Measurements from ENCODE around the gene DNAJC30.

The DNAJC30 gene

DNA sequence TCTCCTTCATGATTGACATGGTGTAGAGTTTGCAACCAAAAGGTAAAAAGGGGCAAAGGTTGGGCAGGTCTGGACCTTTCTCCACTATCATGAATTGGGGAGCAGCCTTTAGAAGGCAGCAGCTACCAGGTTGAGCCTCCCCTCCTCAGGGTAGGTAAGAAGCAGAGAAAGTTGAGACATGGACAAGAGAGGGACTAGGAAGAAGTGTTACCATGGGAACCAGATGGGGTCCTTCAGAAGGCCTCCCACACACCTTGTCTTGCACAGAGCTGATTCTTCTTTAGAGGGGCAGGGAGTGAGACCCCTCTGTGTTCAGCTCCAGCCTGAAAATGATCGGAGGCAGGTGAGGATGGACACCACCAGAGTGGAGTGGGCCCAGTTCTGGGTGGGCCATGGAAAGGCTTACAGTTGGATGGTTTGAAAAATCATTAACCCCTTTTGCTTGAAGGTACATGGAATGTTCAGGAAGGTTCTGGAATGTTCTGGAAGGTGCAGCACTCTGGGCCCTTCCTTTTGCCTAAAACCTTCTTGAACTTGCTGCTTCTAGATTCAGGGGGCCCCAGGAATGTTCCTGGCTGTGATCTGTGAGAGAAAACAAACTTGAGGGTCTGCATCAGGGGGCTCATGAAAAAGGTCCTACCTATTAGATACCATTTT, 8.7 kb downstream of the DNAJC30 start:
- Histone ChIP-seq H3K4me3 (ENCODE audit: low read length) (no peak overlapping the region), H3K4me2 (ENCODE audit: low read length) (no peak overlapping the region), H4K20me1 (ENCODE audit: insufficient read depth, low read length) (no peaks in the 10 kb centered on the region), H3K27me3 (ENCODE audit: low read depth, low read length) (no peaks in the 10 kb centered on the region), H3K27ac (ENCODE audit: low read length) (no peak overlapping the region), H3K9ac (ENCODE audit: low read length) (no peak overlapping the region), H3K9me3 (ENCODE audit: insufficient read depth, low read length) (no peaks in the 10 kb centered on the region), H3K4me1 (ENCODE audit: low read length) (no peaks in the 10 kb centered on the region), H3K79me2 (ENCODE audit: low read length) (peaks cover 10% of the 10 kb centered on the region; the same call in 1 of the 2 replicates), H2AFZ (ENCODE audit: low read depth, low read length) (no peak overlapping the region), H3K36me3 (replicated peaks; ENCODE audit: low read depth, low read length) (peaks cover 5% of the 10 kb centered on the region)
- no peak for TF ChIP-seq EZH2phosphoT487 (IDR thresholded peaks at IDR 0.05; ENCODE audit: low read depth)
- TF ChIP-seq, protein P1, sequence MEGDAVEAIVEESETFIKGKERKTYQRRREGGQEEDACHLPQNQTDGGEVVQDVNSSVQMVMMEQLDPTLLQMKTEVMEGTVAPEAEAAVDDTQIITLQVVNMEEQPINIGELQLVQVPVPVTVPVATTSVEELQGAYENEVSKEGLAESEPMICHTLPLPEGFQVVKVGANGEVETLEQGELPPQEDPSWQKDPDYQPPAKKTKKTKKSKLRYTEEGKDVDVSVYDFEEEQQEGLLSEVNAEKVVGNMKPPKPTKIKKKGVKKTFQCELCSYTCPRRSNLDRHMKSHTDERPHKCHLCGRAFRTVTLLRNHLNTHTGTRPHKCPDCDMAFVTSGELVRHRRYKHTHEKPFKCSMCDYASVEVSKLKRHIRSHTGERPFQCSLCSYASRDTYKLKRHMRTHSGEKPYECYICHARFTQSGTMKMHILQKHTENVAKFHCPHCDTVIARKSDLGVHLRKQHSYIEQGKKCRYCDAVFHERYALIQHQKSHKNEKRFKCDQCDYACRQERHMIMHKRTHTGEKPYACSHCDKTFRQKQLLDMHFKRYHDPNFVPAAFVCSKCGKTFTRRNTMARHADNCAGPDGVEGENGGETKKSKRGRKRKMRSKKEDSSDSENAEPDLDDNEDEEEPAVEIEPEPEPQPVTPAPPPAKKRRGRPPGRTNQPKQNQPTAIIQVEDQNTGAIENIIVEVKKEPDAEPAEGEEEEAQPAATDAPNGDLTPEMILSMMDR (IDR thresholded peaks at IDR 0.05; ENCODE audit: low read depth, low read length) = no peak

DNA sequence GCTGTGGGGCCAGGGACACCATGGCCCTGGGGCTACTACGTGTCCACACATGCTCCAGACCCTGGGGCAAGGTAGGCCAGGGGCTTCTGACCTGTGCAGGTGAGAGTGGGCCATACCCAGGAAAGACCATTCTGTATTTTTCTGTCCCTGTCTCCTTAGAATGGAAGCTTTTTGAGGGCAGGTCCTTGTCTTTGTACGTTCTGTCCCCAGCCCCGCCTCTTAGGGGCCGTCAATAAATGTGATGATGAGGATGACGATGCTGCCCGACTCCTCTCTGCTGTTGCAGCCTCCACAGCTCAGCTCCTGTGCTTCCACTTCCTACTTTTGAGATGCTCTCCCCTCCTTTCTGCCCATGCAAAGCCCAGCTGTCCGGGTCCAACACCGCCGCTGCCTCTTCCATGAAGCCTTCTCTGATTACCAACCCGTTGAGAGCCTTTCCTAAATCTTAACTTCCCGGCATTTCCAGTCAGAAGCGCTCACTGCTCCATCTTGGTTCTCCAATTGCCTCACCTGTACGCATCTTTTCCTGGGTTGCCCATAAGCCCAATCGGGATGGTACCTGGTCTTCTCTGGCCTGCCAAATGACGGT, 11.3 kb downstream of the DNAJC30 start:
- Histone ChIP-seq H3K79me2 (ENCODE audit: low read length) (no peaks in the 10 kb centered on the region), H3K9me3 (ENCODE audit: insufficient read depth, low read length) (no peaks in the 10 kb centered on the region), H3K4me1 (ENCODE audit: low read length) (peaks cover 8% of the 10 kb centered on the region; the same call in 1 of the 2 replicates), H4K20me1 (ENCODE audit: insufficient read depth, low read length) (no peaks in the 10 kb centered on the region), H2AFZ (ENCODE audit: low read depth, low read length) (no peak overlapping the region), H3K36me3 (replicated peaks; ENCODE audit: low read depth, low read length) (no peaks in the 10 kb centered on the region), H3K9ac (ENCODE audit: low read length) (no peak overlapping the region), H3K27ac (ENCODE audit: low read length) (no peak overlapping the region), H3K27me3 (ENCODE audit: low read depth, low read length) (no peaks in the 10 kb centered on the region), H3K4me3 (ENCODE audit: low read length) (no peak overlapping the region), H3K4me2 (ENCODE audit: low read length) (no peak overlapping the region)
- TF ChIP-seq, protein P1 (IDR thresholded peaks at IDR 0.05; ENCODE audit: low read depth, low read length) = no peak
- TF ChIP-seq EZH2phosphoT487 (IDR thresholded peaks at IDR 0.05; ENCODE audit: low read depth) = no peak

DNA sequence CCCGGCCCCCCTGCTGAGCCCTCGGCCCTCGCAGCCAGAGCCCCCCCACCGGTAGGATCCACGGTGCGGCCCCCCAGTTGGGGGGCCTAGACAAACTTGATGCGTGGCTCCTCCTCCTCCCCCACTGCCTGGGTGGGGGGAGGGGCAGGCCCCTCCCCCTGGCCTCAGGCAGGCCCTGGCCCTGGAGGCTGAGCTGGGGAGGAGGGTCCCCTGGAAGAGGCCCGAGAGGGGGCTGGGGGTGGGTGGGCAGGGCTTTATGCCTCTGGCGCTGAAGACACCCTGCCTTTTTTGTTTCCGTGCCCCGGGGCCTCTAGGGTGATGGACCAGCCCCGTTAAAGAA, 12.0 kb downstream of the DNAJC30 start:
- Histone ChIP-seq H3K9me3 (ENCODE audit: insufficient read depth, low read length) (no peaks in the 10 kb centered on the region), H2AFZ (ENCODE audit: low read depth, low read length) (no peak overlapping the region), H3K36me3 (replicated peaks; ENCODE audit: low read depth, low read length) (no peaks in the 10 kb centered on the region), H3K4me1 (ENCODE audit: low read length) (peaks cover 8% of the 10 kb centered on the region; the same call in 1 of the 2 replicates), H3K4me2 (ENCODE audit: low read length) (no peak overlapping the region), H3K79me2 (ENCODE audit: low read length) (no peaks in the 10 kb centered on the region), H3K4me3 (ENCODE audit: low read length) (no peak overlapping the region), H4K20me1 (ENCODE audit: insufficient read depth, low read length) (no peaks in the 10 kb centered on the region), H3K27ac (ENCODE audit: low read length) (no peak overlapping the region), H3K27me3 (ENCODE audit: low read depth, low read length) (no peaks in the 10 kb centered on the region), H3K9ac (ENCODE audit: low read length) (no peak overlapping the region)
- TF ChIP-seq EZH2phosphoT487 (IDR thresholded peaks at IDR 0.05; ENCODE audit: low read depth) = no peak
- TF ChIP-seq, protein P1 (IDR thresholded peaks at IDR 0.05; ENCODE audit: low read depth, low read length) = no peak

DNA sequence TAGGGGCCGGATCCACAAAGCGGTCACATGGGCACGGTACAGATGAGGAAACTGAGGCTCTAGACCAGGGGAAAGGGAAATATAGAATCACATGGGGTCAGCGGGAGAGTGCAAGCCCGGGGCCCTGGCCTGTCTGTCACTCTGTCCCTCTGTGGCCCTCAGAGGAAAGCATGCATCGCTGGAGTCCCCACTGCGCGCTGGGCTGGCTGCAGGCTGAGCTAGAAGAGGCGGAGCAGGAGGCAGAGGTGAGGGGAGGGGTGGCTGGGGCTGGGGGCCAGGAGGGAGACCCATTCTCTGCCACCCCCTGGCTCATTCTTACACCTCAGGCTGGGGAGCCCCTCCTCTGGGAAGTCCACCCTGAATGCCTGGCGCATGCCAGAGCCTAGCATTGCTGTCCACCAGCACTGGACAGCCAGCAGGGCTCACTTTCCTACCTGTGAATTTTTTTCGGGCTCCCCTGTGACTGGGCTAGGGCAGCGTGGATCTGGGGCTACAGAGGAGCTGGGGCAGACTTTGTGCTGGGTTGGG, 13.3 kb downstream of the DNAJC30 start:
- Histone ChIP-seq H3K79me2 (ENCODE audit: low read length) (no peaks in the 10 kb centered on the region), H3K9ac (ENCODE audit: low read length) (no peak overlapping the region), H3K4me3 (ENCODE audit: low read length) (no peak overlapping the region), H3K4me2 (ENCODE audit: low read length) (no peak overlapping the region), H2AFZ (ENCODE audit: low read depth, low read length) (no peak overlapping the region), H3K27me3 (ENCODE audit: low read depth, low read length) (peaks cover 9% of the 10 kb centered on the region; the same call in 1 of the 2 replicates), H4K20me1 (ENCODE audit: insufficient read depth, low read length) (no peaks in the 10 kb centered on the region), H3K9me3 (ENCODE audit: insufficient read depth, low read length) (no peaks in the 10 kb centered on the region), H3K27ac (ENCODE audit: low read length) (no peak overlapping the region), H3K36me3 (replicated peaks; ENCODE audit: low read depth, low read length) (no peaks in the 10 kb centered on the region), H3K4me1 (ENCODE audit: low read length) (peaks cover 8% of the 10 kb centered on the region; the same call in 1 of the 2 replicates)
- TF ChIP-seq EZH2phosphoT487 (IDR thresholded peaks at IDR 0.05; ENCODE audit: low read depth) = no peak
- TF ChIP-seq, protein P1 (IDR thresholded peaks at IDR 0.05; ENCODE audit: low read depth, low read length) = no peak

All from OCI-LY3 (cell line).